HCEC 1CT (cell line): Measurements from ENCODE around the gene LRTM2.

Source experiments
- DNase-seq: peaks from one replicate; pipeline ENCODE4 v3.0.0-alpha.2; 2017

LRTM2 gene

DNA sequence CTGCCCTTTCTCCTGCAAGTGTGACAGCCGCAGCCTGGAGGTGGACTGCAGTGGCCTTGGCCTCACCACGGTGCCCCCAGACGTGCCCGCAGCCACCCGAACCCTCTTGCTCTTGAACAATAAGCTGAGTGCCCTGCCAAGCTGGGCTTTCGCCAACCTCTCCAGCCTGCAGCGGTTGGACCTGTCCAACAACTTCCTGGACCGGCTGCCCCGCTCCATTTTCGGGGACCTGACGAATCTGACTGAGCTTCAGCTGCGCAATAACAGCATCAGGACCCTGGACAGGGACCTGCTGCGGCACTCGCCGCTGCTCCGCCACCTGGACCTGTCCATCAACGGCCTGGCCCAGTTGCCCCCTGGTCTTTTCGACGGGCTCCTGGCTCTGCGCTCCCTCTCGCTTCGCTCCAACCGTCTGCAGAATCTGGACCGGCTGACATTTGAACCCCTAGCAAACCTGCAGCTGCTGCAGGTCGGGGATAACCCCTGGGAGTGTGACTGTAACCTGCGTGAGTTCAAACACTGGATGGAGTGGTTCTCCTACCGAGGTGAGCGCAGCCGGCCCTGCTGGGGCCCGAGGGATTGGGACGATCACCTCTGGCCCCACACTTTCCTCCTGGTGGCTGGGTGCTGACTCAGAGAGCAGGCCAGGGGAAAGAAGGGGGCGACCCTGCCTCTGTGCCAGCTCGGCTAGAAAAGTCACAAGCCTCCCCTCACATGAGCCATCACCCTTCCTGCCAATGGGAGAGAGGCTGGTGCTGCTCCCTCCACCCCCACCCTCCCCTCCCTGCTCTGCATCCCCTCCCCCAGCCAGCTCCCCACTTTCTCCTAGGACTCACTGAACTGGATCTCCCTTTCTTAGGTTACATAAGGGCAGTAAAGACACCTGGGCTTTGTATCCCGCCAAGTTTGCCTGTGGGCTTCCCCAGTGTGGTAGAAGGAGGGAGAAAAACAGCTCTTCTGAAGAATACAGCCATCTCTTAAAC, 10.9 kb downstream of the LRTM2 start:
- DNase-seq = no peak

DNA sequence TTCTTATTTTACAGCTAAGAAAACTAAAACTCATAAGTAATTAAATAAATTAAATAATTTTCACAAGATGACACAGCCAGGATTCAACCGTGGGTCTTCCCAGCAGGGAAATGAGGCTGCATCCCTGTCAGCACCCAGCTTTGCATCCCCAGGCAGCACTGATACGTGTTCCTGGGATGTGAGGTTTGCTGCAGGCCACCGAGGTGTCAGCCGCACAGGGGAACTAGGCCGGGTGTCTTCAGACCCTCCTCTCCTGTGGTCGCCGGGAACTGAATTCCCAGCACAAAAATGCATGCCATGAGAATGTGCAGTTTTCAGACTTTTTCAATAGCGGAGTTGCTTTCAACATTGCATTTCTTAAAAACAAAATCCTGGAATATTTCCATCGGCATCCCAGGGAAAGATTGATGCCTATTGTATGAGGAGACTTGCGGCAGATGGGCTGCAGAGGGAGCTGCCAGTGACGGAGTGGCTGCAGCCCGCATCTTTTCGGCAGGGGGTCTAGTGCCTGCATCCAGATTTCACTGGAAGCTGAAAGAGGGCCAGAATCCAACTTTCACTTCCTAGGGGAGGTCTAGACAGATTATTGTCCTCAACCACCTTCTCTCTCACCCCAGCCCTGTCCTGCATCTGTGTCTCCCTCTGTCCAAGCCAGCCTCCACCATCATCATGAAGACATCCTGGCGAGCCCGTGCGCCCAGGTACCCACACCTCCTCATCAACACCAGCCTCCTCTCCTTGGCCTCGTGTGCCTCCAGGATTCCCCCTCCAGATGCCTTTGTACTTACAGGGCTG, 12.6 kb downstream of the LRTM2 start:
- DNase-seq = no peak

DNA sequence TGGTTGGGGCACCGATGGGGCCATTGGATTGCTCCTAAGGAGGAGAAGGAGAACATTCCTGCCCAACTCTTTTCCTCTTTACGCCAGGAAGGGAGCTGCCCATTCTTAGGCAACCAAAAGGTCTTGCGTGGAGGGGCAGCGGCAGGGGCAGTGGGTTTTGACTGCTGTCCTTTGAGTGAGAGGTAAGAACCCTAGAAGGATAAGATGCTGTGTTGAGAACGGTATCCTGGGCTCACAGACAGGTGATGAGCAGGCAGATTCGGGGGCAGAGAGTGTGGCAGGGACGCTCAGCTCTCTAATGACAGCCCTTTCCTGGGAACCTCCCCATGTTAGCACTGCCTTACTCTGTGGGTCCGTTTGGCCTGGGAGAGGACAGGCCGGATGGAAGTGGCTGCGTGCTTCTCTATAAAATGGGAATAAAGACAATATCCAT, 13.2 kb downstream of the LRTM2 start:
- no peak for DNase-seq

DNA sequence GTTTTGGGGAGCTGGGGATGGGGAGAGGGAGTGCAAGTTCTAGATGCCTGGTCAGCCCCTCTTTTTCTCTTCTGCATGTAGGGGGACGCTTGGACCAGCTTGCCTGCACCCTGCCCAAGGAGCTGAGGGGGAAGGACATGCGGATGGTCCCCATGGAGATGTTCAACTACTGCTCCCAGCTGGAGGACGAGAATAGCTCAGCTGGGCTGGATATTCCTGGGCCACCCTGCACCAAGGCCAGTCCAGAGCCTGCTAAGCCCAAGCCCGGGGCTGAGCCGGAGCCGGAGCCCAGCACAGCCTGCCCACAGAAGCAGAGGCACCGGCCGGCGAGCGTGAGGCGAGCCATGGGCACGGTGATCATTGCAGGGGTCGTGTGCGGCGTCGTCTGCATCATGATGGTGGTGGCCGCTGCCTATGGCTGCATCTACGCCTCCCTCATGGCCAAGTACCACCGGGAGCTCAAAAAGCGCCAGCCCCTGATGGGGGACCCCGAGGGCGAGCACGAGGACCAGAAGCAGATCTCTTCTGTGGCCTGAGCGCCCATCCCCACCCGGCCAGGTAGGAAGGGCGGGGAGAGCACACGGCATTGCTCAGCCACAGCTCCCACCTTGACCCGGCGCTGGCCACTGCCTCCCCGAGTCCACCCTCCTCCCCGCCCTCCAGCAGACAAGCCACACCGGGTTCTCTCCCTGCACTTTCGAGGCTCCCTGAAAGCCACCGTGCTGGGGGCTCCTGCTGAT, 14.0 kb downstream of the LRTM2 start:
- no peak for DNase-seq

DNA sequence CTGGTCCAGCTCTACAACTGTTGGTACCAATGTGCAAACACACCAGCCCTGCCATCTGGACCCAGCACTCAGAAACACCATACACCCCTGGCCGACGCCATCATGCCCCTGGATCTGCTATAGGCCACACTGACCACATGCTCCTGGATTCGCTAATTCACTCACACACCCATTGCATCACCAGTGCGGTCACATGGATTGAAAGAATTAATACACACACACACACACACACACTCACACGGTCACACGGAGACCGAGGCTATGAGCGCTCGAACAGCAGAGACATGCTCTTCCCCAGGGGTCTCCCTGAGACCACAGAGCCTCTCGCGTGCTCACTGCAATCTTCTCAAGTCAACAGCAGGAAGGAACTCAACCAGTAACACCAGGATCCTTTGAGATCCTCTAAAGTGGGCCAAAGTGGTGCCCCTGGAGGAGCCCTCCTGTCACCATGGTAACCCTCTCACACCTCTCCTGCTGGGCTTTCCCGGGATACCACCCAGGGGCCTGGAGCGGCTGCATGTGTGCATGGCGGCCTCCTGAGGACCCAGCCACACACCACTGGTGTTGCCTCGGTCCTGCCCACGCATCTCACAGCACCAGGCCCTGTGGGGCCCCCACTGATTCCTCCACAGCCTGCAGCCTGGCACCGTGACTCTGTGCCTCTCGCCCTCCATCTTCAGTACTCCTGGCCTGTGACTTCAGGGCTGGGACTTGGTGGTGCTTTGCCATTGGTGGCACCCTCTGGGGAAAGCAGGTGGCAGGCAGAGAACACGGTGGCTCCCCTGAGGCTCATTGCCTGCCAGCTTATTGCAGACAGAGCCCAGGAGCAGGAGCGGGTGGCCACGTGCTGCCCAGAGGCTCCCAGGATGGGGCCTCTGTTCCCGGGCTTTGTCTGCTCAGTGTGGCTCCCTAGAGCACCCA, 15.1 kb downstream of the LRTM2 start:
- no peak for DNase-seq

DNA sequence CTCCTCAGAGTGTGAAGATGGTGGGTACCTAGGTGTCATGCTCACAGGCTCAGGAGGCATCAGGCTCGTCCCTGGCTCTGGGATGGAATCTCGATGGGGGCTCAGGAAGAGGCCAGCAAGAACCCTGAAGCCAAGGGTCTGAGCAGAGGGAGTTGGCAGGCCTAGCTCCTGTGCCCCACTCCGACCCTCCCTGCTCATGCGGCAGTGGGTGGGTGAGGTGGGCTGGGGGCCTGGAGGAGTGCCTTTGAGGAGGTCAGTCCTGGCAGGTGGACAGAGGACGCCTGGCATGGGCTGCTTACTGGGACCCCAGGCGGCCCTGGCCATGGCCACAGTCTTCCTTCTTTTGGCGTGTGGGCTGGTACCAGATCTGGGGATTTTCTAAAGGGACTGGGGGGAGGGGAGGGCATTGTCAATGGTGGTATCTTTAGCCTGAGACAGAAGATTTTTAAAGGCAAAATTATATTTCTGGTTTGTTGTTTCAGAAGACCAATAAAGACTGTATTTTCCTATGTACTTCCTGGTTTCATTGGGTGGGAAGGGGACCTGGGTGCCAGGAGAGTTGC, 16.0 kb downstream of the LRTM2 start:
- DNase-seq = no peak

DNA sequence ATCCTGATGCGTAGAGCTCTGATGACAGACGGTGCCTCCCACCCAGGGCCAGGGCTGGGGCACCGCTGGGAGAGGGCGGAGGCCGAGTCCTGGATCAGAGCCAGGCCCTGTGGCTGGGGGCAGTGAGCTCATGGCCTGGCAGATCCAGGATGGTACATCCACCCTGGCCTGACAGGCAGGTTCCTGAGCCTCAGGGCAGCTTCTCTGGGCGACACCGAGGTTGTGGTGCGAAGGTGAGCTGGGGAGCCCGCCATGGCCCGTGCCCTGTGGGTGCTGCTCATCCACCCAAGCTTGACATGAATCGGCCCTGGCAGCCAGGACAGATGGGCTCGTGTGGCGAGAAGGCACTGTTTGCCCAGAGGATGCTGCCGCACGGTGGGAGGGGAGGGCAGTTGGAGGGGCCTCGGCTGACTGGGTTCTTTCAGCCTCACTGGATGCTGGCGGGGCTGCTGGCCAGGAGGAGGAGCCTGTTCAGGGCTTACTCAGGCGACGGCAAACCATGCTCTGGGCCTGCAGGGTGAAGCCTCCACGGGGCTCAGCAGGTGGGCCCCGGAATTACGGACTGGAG, 16.6 kb downstream of the LRTM2 start:
- no peak for DNase-seq

DNA sequence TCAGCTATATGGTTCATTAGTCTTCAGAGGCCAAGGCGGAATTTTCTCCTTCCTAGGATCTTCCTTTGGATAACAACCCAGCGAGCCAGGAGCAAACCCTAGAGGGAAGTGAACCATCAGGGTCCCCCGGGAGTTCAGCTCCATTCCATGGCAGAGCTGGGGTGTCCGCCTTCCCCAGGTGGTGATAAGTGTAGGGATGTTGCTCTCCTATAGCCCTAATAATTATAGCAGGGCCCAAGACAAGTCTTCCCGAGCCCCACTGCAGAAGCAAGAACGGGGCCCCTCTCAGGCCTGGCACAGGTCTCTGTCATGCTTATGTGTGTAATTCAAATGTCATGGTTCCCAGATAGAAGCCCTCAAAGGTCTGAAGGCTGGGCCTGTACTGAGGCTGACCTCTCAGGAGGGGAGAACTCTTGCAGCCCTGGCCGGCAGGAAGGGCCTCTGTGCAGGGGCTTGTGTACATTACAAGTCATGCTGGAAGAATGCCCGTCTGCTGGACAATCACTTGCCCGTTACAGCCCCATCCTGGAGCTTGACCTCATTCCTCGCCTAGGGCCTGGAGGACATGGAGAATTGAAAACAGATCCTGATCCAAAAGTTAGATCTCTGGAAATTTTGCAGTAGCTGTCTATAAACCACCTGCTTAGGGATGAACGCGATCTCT, 17.3 kb downstream of the LRTM2 start:
- DNase-seq = peak; percentile 11

DNA sequence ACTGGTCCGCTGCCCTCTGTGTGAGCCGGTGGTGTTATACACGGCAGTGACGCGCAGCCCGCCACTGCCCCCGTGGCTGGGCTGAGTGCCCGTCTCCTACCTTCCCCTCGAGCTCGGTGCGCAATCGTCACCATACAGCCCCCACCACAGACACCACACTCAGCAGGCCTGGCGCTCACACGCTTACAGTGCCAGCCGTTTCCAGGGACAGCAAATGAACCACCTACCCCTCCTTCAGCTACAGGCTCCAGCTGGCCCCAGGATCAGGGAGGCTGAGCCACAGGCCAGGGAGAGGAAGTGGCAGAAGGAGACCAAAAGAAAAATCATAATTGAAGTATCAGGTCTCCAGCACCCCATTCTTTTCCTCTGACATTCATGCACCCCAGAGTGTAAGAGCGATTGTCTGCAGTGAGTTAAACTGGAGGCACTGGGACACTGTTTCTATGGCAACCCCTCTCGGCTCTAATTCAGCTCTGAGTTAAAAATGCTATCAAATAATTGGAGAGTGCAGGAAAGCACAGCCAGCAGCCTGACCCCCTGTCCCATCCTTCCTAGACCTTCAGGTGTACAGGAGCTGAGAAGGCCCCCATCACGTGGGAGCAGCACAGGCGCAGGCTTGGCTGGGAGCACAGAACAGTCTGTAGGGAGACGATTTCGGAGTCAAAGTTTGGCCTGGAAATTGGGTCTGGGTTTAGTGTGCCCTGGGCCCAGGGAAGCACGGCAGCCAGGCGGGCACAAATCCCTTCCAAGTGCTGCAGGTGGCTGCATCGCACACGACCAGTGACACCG, 18.0 kb downstream of the LRTM2 start:
- no peak for DNase-seq

DNA sequence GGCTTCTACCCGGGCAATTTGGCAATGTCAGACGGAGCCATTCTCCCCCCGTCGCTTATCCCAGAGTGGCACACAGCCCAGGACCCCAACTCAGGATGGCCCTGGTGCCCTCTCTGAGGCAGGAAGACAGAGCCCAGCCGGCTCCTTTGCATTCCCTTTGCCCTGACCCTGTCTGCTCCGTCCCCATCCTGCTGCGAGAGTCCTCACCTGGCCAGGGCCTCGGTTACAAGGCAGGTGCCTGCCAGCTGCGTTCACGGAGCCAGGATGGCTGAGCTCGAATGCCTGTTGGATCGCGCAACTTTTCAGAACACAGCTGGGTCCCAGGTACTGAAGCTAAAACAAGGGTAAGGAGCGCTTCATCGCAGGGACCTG, 18.6 kb downstream of the LRTM2 start:
- no peak for DNase-seq

DNA sequence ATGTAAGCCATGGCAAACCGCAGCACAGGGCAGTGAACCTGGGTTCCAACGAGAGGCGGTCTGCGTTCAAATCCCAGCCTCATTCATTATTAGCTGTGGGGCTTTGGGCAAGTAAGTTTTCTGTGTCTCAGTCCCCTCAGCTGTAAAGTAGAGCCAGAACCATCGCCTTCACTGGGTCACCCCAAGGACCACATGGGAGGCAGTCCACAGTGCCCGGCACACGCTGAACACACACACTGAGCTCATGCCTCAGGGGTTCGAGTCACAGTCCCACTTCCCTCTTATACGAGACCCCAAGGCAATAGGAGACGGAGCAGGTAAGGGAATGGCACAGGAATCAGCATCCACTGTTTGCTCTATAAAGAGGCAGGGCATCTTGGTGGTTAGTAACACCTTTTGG, 19.1 kb downstream of the LRTM2 start:
- DNase-seq = no peak

DNA sequence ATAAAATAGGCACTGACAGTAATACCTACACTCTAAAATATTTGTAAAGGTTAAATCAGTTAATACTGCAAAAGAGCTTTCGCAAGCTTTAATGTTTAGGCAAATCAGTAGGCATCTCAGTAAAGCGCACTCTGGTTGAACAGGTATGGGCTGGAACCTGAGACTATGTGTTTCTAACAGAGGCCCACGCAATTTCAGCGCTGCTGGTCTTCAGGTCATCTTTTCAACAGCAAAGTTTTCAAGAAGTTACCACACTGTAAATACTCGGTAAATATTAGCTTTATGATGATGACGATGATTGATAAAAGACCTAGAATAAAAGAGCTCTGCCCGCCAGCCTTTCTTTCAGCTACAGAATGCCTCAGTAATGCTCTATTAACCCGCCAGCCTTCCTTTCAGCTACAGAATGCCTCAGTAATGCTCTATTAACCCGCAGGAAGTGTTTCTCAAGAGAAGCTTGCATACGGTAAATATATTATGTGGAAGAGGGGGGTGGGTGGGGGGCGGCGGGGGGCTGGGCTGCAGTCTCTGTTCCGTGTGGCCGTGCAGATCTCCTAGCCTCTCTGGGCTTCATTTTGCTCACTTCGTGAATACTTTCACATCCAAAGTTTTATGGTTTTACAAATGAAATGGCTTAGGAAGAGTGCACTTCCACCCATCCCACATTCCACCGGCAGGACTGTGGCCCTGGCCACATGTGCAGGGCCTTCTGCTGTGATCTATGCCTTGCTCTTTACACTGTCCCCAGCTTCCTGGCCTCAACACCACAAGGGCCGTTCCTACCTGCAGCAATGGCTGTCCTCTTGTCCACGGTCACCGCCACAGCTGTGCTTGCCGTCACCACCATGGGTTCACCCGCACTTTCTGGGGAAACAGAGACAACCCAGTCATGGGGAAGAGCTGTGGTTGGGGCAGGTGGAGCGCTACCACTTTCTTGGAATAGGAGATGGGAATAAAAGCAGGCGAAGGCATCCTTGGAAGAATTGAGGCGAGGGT, 19.9 kb downstream of the LRTM2 start:
- DNase-seq = no peak

DNA sequence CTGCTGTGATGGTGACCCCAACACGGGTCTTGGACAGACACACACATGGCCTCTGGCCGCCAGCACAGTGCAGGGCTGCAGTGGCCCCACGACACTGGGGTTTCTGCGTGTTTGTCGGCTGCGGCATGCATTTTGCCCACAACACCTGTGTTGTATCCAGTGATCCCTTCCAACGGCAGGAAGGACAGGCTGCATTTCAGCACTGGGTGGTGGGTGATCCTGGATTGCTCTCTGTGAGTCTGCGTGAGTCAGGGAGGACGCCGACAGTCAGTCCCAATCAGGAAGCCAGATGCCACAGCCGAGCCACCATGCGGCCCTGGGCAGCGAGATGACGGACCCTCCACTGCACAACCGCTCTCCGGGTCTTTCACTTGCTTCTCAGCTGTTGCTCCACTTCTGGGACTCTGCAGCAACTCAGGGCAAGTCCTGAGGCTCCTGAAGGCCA, 20.6 kb downstream of the LRTM2 start:
- no peak for DNase-seq

DNA sequence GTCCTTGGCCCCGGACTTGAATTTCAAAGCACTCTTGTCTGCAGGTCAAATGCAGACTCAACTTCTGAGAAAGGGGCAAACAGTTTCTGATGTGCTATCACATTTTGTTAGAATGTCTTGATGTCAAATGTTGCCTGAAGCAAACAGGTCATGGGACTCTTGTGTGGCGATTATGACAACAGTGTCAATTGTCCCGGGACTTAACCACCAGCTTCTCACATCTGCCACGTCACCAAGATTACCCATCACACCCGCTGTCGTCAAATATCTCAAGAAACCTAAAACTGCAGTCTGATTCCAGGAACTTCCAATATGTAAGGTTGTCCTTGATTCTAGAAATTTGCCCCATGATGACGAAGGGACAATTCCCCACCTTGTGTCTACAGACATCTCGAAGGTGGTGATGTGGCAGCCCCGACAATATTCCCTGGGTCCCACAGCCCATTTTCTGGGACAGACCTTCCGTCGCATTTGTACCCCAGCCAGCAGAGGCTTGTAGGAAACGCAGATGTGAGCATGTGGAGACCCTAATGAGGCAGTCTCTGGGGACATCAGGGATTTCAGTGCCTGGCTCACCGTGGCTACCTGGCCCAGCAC, 21.3 kb downstream of the LRTM2 start:
- no peak for DNase-seq

DNA sequence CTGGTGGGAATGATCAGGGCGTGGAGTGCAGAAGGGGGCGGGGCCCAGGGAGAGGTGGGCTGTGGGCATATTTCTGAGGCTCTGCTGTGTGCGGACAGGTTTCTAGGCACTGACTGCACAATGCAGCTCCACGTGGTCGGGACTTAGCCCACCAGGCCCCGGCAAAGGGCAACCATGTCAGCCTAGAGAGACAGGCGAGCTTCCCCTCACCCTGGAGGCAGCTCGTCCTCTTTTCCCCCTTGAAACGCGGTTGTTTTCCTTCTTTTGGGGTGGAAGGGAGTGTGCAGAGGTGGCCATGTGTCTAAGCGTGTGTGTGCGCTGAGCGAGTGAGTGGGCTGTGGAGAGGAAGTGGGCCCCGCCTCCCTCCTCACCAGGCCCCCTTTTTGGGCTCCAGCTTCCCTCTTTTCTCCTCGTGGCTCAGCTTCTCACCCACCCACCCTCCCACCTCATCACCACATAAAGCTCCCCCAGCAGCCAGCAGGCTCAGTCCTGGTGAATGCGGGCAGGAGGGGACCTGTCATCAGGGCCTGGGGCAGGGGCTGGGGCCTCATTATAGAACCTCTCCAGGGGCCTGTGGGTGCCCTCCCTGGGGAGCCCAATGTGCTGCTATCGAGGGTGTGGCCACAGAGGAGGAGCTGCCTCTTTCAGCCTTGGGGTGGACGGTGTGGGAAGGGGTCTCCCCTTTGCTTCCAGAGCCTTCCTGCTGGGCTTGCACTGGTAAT, 22.0 kb downstream of the LRTM2 start:
- DNase-seq = no peak

DNA sequence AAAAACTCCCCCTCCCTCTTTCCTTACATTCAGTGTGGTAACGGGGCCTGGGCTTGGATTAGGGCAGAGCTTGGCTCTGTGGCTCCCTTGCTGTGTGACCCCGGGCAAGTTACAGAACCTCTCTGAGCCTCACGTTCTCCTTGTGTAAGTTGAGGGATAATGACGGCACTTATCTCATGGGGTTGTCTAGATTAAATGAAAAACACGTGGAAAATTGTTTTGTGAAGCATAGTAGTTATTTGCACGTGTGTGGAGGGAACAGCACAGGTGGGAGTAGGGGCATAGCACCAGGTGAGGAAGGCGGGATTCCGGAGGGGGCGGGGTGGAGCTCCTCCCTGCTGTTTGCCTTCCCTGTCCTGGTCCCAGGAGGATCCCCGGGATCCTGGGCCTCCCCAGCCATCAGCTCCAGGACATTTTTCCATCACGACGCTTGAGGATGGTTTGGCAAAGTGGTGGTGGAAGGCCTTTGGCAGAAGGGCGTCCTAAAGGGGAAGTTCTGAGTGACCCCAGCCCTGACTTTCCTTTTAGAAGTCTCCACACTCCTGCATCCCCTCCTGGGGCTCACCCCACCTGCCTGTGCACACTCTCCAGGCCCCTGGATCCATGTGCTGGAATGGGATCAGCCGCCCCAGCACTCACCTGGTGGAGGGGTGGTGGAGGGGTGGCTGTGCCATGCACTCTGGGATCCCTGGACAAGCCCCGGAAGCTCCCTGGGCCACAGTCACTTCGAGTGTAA, 22.7 kb downstream of the LRTM2 start:
- no peak for DNase-seq

DNA sequence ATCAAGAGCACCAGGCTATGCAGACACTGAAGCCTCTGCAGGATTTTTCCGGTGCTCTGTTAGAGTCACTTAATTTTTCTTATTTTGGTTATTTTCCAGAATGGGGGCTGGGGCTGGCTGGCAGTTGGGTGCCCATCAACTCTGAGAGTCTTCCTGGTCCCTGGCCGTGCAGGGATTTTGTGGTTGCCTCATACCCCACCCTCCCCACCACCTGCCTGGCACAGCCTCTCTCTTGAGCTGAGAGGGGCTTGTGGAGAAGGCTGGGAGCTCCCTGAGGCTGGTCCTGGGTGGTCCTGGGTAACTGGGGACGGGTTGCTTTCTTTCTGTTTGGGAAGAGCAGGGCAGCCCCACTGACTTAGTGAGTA, 23.3 kb downstream of the LRTM2 start:
- DNase-seq = no peak
